HG02642 (cell line): ENCODE data around the gene RAB7A.
"Not testable (repeated sequence)": the region's sequence is repeated elsewhere in the genome, so short reads cannot be mapped to it uniquely, and the experiment has no call there.

Experiments
- ATAC-seq: cut with Tn5 transposase; IDR thresholded peaks from one replicate; pipeline ENCODE4 v1.9.1; 2021; ENCODE audit warnings: mild to moderate bottlenecking; ENCODE audit not compliant: unreplicated experiment, poor library complexity

Gene RAB7A

DNA sequence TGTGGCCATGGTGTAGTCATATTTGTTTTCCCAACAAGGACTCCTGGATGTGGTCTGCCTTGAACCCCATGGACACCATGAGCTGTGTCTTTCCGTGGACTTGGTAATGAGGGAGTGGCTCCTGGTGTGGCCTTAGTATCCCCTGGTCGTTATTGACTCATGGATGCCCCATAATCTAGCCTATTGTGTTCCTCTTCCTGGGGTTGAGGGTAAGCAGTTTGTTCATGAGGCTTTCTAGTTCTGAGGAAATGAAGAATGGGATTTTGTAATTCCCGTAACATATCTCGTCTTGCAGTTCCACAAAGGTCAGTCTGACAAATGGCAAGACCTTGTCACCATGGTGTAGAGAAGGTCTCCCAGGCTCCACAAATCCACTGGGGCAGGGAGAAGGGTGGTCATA lies 22.6 kb downstream of the RAB7A start:
- ATAC-seq = no peak

DNA sequence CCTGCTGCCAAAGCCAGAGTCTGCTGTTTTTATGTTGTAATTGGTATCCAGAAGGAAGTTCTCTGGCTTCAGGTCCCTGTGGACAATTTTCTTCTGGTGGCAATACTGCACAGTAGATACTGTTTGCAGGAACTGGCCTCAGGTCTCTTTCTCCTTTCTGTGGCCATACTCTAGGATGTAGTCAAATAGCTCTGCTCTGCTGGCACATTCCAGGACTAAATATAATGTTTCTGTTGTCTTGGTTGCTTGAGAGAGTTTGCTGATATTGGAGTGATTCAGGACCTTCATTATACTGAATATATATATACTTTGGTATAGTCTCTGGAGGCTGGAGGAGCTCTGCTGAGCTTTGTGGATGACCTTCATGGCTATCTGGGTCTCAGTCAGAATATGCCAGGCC lies 23.1 kb downstream of the RAB7A start:
- no peak for ATAC-seq

DNA sequence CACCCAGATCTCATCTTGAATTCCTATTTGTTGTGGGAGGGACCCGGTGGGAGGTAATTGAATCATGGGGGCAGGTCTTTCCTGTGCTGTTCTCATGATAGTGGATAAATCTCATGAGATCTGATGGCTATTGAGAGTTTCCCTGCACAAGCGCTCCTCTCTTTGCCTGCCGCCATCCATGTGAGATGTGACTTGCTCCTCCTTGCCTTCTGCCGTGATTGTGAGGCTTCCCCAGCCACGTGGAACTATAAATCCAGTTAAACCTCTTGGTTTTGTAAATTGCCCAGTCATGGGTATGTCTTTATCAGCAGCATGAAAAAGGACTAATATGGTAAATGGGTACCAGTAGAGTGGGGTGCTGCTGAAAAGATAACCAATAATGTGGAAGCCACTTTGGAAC lies 23.6 kb downstream of the RAB7A start:
- not testable (repeated sequence) for ATAC-seq

DNA sequence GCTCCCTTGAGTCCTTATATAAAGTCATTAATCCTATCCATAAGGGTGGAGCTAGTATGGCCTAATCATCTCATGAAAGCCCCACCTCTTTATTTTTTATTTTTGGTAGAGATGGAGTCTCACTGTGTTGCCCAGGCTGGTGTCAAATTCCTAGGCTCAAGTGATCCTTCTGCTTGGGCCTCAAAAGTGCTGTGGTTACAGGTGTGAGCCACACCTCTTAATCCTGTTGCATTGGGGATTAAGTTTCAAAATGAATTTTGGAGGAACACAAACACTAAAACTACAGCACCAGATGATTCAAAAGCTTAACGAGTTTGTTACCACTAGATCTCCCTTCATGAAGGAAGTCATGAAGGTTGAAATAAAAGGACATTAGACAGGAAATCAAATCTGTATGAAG lies 27.7 kb downstream of the RAB7A start:
- no peak for ATAC-seq

DNA sequence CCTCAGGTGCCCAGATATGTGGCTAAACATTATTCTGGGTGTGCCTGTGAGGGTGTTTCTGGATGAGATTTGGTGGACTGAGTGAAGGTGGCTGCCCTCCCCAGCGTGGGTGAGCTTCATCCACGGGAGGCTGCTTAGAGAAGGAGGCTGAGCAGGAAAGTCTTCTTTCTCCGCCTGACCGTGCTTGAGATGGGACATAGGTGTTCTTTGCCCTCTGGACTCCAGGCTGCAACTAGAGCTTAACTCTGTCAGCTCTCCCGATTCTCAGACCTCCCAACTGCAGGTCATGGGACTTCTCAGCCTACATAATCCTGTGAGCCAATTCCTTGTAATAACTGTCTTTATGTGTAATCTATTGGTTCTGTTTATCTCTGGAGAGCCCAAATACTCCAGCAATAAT lies 34.1 kb downstream of the RAB7A start:
- ATAC-seq = no peak

DNA sequence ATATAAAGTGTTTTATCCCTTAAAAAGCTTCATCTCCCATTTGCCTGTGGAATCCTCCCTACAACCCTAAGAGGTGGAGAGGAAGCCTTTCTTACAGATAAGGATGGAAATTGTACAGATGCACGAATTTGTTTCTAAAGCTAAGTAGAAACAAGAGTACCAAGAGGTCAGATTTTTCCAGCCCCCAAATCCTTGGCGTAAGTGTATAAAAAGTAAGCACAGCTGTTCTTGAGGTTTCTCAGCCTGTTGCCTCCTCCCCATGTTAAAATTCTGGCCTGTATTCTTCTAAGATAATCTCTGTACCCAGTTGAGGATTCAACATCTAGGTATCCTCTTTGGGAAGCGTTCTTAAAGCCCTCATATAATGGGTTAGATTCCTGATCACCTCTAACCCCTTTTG lies 34.9 kb downstream of the RAB7A start:
- ATAC-seq = no peak

DNA sequence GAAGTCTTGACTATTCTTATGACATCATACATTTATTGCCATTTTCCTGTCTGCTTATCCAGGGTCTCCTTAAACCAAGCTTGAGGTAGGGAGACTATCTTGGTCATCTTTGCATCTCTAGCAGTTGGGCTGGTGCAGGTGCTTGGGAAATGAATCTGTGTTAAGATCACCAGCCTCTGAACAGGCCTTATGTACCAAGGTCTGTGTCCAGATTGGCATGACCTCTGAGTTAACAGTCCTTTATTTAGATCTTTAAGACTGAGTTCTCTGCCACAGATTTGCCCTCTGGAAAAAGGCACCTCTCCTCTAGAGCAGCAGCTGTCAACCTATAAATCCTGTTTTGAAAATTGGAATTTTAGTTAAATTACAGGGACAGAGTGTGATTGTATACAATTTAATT lies 35.4 kb downstream of the RAB7A start:
- ATAC-seq = no peak

DNA sequence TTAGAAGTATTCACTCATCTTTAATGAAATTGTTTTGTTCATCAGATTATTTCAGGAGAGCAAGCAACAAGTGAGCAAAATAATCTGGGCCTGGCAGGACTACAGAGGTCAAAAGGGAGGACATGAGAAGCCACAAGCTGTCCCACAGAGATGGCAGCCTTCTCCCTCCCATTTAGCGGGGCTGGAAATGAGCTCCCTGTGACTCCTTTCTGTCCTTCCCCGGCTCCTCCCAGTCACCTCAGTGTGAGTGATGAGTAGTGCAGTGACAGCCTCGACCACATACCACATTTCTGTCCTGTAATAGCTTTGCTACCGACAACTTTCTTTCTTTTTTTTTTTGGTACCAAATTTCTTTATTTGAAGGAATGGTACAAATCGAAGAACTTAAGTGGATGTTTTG lies 38.0 kb downstream of the RAB7A start:
- ATAC-seq = no peak

DNA sequence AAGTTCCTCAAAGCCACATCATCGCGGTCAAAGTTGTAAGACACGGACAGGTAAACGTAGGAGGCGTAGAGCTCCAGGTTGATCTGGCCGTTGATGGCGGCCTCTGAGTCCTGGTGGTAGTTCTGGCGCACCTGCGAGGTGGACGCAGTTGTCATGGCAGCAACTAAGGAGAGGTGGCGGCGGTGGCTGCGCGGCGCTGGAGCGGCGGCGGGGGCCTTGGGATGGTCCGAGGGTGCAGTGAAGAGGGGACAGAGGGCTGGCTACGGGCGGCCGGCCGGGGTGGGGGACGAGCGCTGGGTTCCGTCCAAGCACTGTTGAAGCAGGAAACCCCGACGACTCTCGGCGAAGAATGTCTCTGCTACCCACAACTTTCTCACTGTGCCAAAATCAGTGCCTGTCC lies 38.9 kb downstream of the RAB7A start:
- ATAC-seq = no peak

DNA sequence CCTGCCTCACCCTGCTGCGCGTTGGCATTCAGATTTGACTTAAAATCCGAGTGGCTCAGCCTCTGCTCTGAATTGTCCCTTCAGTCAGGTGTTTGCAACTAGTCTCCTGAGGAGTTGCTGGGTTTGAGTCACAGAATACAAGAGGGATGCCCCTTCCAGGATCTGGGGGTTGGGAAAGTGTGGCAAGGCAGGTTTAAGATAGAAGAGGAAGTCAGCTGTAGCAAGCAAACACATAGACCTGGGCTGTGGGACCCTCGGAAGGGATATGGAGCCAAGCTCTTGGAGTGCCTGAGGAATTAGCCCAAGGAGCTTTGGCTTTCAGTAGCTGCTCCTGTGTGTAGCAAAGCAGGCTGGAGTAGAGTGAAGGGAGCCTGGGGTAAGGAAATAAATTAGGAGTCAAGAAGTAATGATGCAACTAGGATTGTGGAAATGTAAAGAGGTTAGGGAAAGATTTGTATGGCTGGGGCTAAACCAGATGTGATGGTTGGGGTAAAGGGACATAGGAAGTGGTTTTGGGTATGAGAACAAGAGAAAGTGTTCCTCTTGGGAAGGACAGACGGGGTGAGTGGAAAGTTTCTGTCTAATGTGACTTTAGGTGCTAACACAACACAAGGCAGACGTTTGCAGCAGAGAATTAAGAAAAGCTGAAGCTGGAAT lies 41.2 kb downstream of the RAB7A start:
- no peak for ATAC-seq

DNA sequence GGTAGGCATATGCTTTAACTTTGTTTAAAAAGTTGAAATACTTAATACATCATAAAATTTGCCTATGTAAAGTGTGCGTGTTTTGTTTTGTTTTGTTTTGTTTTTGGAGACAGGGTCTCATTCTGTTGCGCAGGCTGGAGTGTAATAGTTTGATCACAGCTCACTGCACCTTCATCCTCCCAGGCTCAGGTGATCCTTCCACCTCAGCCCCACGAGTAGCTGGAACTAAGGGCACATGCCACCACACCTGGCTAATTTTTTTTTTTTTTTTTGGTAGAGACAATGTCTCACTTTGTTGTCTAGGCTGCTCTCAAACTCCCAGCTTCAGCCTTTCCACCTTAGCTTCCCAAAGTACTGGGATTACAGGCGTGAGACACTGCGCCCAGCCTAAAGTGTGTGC lies 42.5 kb downstream of the RAB7A start:
- ATAC-seq = no peak

DNA sequence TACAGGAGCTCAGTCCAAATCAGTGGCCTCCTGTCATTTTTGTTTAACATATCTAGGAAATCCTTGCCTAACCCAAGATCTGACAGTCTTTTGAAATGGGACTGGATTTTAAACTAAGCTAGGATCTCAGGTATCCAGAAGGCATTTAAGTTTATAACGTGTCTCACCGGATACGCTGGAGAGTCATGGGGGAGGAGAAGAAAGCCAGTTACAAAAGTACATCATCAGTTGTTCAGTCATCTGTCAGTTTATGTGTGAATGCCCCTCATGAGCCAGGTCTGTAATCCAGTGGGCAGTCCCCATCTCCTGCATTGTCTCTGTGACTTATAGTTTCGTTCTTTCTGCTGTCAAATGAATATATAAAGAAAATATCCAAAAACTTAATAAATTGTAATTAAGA lies 44.4 kb downstream of the RAB7A start:
- no peak for ATAC-seq

DNA sequence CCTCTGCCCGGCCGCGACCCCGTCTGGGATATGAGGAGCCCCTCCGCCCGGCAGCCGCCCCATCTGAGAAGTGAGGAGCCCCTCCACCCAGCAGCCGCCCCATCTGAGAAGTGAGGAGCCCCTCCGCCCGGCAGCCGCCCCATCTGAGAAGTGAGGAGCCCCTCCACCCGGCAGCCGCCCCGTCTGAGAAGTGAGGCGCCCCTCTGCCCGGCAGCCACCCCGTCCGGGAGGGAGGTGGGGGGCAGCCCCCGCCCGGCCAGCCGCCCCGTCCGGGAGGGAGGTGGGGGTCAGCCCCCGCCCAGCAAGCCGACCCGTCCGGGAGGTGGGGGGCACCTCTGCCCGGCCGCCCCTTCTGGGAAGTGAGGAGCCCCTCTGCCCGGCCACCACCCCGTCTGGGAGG lies 47.2 kb downstream of the RAB7A start:
- ATAC-seq = not testable (repeated sequence)

DNA sequence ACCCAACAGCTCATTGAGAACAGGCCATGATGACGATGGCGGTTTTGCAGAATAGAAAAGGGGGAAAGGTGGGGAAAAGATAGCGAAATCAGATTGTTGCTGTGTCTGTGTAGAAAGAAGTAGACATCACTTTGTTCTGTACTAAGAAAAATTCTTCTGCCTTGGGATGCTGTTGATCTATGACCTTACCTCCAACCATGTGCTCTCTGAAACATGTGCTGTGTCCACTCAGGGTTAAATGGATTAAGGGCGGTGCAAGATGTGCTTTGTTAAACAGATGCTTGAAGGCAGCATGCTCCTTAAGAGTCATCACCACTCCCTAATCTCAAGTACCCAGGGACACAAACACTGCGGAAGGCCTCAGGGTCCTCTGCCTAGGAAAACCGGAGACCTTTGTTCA lies 47.6 kb downstream of the RAB7A start:
- not testable (repeated sequence) for ATAC-seq

DNA sequence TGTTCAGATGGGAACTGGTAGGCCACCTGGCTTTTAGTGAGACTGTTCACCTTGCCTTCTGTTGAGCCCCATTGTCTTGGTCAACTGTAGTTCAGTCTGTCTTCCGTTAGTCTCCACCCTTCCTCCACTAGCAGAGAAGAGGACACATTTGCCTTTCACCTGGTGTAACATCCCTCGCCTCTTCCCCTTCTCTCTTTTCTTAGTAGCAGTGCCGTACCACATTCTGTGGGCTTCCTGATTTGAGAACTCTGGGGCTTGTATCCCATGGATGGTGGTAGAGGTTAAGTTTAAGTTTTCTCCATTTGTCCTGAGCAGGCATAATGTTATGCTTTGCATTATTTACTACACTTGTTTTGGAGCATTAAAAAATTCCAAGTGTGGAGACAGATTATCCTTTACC lies 49.3 kb downstream of the RAB7A start:
- no peak for ATAC-seq

DNA sequence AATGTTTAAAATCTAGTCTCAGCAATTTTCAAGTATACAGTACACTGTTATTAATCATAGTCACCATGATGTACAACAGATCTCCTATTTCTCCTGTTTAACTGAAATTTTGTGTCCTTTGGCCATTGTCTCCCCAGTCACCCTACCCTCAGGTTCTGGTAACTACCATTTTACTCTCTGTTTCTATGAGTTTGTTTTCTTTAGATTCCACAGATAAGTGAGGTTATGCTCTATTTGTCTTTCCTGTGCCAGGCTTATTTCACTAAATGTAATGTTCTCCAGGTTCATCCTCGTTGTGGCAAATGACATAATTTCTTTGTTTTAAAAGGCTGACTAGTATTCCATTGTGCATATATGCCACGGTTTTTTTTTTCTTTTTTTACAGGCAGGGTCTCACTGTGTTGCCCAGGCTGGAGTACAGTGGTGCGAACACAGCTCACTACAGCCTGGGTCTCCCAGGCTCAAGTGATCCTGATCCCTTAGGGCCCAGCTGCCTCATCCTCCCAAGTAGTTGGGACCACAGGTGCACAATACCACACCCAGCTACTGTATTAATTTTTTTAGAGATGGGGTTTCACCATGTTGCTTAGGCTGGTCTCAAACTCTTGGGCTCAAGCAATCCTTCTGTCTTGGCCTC lies 50.0 kb downstream of the RAB7A start:
- ATAC-seq = no peak

DNA sequence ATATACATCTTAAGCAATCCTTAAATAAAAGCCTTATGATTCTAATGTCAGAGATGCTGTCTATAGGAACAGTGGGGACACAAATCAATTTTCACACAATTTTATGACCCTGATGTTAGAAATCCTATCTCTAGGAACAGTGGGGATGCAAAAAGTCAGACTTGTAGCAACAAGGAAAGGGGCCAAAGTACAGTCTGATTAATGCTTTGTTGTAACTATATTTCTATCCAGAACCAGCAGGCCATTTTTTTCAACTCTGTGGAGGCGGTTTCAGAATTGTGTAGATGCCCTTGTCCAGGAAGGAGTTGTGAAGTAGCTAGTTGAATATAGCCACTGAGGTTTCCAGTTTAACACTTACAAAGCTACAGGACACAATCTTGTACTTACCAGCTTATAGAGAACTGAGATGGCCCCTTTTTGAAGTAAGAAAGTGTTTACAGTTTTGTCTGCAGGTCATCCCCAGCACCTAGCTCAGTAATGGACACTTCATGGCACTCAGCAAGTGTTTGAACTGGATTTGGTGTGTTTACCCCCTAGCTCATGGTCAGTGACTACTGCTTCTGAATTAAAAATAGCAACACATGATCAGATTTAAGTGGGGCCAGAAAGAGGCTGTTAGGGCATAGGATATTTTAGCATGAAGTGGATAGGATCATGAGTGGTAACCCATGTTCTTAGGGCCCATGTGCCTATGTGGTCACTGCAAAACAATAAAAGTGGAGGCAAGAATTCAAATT lies 54.3 kb downstream of the RAB7A start:
- ATAC-seq = no peak

DNA sequence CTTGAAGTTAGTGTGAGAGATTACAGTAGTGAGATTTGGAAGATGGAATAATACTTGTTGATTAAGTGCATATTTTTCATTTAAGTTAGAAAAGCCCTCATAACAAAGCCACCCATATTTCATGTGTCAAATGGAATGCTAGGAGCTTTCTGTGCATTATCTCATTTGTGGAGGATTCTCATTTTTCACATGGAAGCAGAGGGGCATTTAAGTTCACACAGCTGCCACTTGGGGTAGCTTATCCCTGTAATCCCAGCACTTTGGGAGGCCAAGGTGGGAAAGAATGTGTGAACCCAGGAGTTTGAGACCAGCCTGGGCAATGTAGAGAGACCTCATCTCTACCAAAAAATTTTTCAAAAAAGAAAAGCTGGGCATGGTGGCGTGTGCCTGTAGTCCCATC lies 55.2 kb downstream of the RAB7A start:
- ATAC-seq = no peak

DNA sequence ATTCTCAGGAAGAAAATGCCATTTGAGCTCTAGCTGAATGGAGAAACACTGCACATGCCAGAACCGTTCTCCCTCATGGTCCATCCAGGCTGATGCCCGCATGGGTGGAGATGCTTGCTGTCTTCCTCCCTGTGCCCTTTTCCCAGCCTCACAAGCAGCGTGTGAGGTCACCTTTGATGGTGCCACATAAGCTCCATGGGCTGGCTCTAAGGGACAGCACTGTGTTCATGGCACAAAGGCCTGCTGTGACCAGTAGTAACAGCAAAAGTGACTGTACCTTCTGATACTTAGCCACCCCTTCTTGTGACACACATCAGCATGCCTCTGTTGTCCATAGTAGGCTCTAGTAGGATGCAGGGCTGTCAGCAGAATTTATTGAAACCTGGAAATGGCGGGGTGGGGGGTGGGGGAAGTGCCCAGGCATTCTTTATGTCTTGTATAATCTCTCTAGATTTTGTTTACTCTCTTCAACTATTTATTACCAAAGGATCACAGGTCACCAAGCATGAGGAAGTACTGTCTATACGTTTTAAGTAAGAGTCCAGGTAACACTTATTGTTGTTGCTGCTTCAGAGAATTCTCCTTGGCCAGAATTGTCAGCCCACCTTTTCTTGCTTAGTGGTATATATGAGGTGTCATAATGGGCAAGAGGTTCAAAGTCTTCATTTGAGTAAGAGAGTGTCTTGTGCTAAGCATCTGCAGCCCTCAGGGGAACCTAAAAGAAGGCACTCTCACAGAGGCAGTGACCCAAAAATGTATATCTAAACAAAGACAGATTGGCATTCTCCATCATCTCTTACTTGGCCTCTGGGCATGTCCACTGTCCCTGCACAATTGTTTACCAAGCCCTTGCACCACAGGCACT lies 56.5 kb downstream of the RAB7A start:
- ATAC-seq = no peak

DNA sequence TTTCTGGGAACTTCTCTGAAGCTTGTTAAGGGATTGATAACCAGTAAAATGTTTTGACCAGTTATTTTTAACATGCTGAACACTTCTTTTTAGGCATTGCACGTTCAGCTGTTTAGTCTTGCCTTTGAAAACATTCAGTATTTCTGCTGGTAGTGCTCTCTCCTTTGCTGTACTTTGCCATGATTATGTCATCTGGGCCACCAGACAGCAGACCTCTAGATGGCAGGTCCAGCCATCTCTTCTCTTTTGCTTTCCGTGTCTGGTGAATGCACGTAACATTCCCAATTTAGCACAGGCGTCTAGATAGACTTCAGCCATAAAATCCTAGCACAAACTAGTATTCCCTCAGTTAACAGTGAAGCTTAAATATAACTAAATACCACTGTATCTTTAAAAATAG lies 57.8 kb downstream of the RAB7A start:
- ATAC-seq = no peak

DNA sequence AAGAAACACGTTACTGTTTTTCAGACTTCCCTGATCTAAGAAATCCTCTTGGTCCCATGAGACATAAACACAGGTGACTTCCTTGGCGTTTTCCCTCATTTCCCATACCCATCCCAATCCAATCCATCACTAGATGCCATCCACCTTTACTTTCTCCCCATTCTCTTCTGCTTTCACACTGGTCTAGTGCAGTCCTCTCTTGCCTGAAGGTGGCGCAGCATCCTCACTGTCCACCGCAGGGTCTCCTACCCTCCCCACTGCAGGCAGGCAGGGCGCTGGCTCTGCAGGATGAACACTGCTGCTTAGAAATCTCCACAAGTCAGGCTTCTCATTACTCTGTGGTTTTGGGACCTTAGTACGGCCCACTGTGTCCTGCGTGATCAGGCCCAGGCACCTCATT lies 58.2 kb downstream of the RAB7A start:
- ATAC-seq = no peak
